ENCODE data around the gene CD200R1.

Gene CD200R1, protein sequence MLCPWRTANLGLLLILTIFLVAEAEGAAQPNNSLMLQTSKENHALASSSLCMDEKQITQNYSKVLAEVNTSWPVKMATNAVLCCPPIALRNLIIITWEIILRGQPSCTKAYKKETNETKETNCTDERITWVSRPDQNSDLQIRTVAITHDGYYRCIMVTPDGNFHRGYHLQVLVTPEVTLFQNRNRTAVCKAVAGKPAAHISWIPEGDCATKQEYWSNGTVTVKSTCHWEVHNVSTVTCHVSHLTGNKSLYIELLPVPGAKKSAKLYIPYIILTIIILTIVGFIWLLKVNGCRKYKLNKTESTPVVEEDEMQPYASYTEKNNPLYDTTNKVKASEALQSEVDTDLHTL

DNA sequence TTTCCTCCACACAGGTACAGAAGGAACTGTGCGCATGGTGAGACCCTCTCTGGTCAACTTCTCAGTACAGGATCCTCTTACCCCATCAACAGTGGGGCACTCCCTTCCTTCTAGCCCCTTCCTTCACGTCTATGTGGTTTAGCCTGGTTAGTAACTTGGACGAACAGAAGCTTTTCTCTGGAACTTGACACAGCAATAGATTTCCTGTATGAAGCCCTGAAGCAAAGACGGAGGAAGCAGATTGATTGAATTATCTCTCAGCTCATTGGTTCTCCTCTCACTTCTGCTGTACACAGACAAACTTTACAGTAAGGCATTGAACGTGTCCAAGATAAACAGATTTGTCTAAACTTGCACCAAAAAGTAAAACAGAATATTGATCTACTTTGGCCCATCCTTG is at the start of gene CD200R1:
Gene CD200R1, minus strand, starts transcription at position 210 of the 400 bp plus-strand sequence. CDS start 246 bp downstream, outside the sequence.
- DNase-seq: no peak

DNA sequence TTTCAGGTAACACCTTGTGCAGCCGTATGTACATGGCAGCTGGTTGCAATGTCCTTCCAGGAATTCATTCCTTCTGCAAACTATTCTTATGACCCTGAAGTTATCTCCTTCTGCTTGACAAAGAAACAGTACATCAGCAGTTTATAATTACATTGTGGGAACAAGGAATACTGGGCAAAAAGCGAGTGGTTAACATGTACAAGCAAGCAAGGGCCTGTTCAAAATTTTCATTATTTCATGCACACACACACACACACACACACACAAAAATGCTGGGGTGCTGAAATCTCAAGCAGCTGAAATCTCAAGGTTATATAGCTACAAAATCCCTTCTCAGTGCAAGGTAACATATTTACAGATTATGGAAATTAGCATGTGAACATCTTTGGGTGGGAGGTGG is 46.6 kb upstream of the CD200R1 start:
- DNase-seq: no peak

GRCh38 chr3:113019182-113020137 is 44.6 kb upstream of the CD200R1 start:
- DNase-seq: peak; percentile 89

GRCh38 chr3:113018536-113019181 is 43.8 kb upstream of the CD200R1 start:
- DNase-seq: peak; percentile 23

DNA sequence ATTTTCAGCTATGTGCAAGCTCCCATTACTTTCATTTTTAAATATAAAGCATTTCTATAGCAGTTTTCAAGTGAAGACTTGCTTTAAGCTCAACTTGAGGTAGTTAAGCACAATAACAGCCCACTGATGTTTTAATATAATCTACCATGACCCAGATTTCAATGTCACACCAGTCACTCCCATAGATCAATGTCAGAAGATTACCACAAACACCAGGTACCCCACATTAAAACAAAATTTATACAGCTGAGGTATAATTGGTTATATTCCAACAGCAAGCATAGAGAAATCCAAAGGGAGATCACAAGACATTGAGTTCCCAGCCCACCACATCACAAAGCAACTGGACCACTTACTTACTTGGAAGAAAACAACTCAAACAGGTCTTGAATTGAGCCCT is 38.7 kb upstream of the CD200R1 start:
- no peak for DNase-seq

- no peak for DNase-seq
Observed at GRCh38 chr3:113008117-113008516, 33.2 kb upstream of the CD200R1 start.

DNA sequence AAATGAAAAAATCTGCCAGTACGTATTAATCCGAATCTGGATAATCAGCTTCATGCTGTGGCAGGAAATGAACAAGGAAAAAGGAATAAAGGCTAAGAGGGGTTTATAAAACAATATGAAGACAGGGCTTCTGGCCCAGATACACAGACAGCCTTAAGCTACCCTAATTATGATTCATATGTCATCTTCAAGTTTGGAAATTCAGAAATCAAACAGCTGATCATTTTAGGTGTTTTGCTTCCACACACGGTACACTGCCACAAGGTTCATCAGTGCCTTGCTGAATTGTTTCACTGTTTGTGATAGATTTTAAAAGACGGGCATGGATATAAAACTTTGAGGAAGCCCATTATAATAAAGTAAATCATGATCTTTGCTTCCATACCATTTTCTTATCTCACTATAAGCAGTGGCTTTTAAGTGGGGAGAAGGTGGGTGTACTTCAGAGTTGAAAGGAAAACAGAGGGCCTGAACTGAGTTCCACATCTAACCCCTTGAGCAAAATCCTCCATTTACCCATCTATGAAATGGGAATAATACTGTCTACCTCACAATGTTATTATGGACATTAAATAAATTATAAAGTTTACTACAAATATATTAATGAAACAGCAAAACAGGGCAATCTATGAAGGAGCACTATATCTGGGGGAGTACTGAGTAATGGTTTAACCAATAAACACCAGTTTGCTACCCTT is 31.6 kb upstream of the CD200R1 start:
- no peak for DNase-seq

GRCh38 chr3:113005611-113006010 is 30.7 kb upstream of the CD200R1 start:
- peak; percentile 18 for DNase-seq

GRCh38 chr3:113002679-113003078 is 27.8 kb upstream of the CD200R1 start:
- peak; percentile 22 for DNase-seq

DNA sequence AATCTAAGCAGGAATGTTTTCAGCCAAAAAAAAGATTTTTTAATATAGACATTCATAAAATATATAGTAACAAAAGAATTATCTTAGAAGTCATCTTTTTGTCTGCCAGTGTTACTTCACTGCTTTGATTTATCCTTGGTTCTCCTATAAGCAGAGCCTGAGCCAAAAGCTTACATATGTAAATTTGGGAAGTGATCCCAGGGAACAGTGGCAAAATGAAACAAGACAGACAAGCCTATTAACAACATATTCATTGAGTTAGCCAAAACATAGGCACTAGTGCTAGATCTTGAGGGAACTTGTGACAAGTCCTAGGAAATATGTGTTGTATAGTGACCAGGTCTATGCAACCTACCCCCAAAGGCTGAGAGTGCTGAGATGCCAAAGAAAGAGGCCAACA is 27.1 kb upstream of the CD200R1 start:
- DNase-seq: no peak

GRCh38 chr3:113000691-113001090 is 25.8 kb upstream of the CD200R1 start:
- no peak for DNase-seq

- no peak for DNase-seq
Observed at GRCh38 chr3:112995800-112996199, 20.9 kb upstream of the CD200R1 start.

- DNase-seq: peak; percentile 90
Observed at GRCh38 chr3:112990672-112991602, 16.0 kb upstream of the CD200R1 start, which contains the start of gene GTPBP8. Gene GTPBP8 (plus strand): TSS chr3:112990984. CDS start chr3:112991000, 16 bp downstream.

DNA sequence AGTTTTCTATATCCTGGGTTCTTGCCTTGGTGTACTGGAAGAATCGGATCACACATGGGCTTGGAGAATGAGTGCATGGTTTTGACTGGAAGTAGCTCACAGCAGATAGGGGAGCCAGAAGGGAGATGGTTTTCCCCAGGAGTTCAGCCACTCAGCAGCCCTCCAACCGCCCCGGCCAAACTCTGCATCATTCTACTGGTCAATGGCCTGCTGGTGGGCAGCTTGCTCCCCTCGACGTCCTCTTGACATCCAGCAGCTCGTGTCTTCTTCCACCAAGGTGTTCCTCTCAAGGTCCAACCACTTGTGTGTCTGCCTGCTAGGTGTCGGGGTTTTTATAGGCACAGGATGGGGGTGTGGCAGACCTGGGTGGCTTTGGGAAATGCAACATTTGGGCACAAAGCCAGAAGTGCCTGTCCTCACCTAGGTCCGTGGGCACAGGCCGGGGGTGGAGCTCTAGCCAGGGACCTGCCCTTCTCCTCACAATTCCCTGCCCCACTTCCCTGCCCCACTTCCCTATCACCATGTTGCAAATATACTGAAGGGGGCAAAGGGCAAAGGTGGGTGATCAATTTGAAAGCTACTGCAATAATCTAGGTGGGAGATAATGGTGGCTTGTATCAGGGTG is 12.9 kb upstream of the CD200R1 start:
- no peak for DNase-seq

GRCh38 chr3:112984485-112984884 is 9.6 kb upstream of the CD200R1 start:
- DNase-seq: peak; percentile 39

- DNase-seq: no peak
Observed at GRCh38 chr3:112982710-112983109, 7.8 kb upstream of the CD200R1 start.

- DNase-seq: no peak
Observed at GRCh38 chr3:112980080-112980479, 5.2 kb upstream of the CD200R1 start.

- peak; percentile 30 for DNase-seq
Observed at GRCh38 chr3:112979244-112979832, 4.4 kb upstream of the CD200R1 start.

DNA sequence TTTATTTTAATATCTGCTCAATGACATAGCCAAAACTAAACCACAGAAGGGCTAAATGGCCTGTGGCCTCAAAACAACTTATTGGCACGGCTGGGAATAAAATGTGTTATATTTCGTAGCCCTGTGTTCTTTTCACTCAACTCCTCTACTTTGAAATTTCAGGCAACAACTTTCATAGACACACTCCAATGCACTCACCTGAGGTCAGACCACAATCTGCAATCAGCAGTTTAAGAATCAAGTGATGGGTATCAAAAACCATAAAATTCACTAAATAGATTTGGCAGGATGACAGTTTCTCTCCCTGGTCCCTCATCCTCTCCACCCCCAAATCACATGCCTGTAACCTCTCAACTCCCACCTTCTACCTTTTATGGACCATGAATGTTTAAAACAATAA is 2.0 kb upstream of the CD200R1 start:
- DNase-seq: no peak

GRCh38 chr3:112976001-112976400 is 1.1 kb upstream of the CD200R1 start:
- no peak for DNase-seq

- no peak for DNase-seq
Observed at GRCh38 chr3:112974178-112974517, 755 bp downstream of the CD200R1 start.

Data from stimulated activated CD4-positive, alpha-beta T cell treated with anti-CD3 and anti-CD28 coated beads, Interleukin-4, amount 100 ng/mL, for 24 hours (primary cell).